ENCODE data around the gene B4GALT3. TPM values are rescaled to one million over a fixed set of nuclear protein-coding genes. Genes with fewer than 3 reads are reported as not detected.

Gene B4GALT3
- total and polyA plus RNA-seq, 9 of the 15 experiments (the other 6 are each of a cell fraction or from before 2014, with no cell fraction given), result 31.2 to 103 (median 46.1) TPM

- TF ChIP-seq ZBTB7A (IDR thresholded peaks at IDR 0.05; ENCODE audit: borderline replicate concordance, control insufficient read depth, low read depth, low read length) (peak; percentile 48; the same call in 1 of the 2 replicates), BACH1 (tag; IDR thresholded peaks at IDR 0.05) (no peak), ZNF263 (CRISPR knock-in tag; IDR thresholded peaks at IDR 0.05; ENCODE audit: borderline replicate concordance) (0 out of 2 replicates have a peak, but pooled peaks have one; percentile 2), CBFB (CRISPR knock-in tag; IDR thresholded peaks at IDR 0.05) (0 out of 2 replicates have a peak, but pooled peaks have one; percentile 64), THRB (CRISPR knock-in tag; conservative IDR thresholded peaks at IDR 0.05) (0 out of 2 replicates have a peak, but pooled peaks have one; percentile 13), FIP1L1 (IDR thresholded peaks at IDR 0.05; ENCODE audit: low read depth, low read length, poor library complexity, severe bottlenecking) (peak; percentile 45), ZBTB2 (IDR thresholded peaks at IDR 0.05) (peak; percentile 97), MTA3 (IDR thresholded peaks at IDR 0.05; ENCODE audit: borderline replicate concordance) (peak; percentile 63; the same call in 1 of the 2 replicates), ZMIZ1 (IDR thresholded peaks at IDR 0.05; ENCODE audit: low read depth in 2 of 2, low read length in 2 of 2) (peak in 1 of 2 experiments; percentile 49; a peak in 1 of 4 replicates), POLR2G (IDR thresholded peaks at IDR 0.05; ENCODE audit: low read depth, low read length) (peak; percentile 85), TFAP4 (CRISPR knock-in tag; IDR thresholded peaks at IDR 0.05; ENCODE audit: borderline replicate concordance) (peak; percentile 61), HMGN3 (IDR thresholded peaks at IDR 0.05; ENCODE audit: borderline replicate concordance, extremely low read depth, insufficient read length, low read depth, low read length) (peak; percentile 62), SUPT5H (IDR thresholded peaks at IDR 0.05) (peak; percentile 83), ZNF639 (CRISPR knock-in tag; conservative IDR thresholded peaks at IDR 0.05 in 1 of 2, IDR thresholded peaks at IDR 0.05 in 1 of 2) (0 out of 4 replicates have a peak, but pooled peaks of 1 of the 2 experiments have one; percentile 42)
Measured at GRCh38 chr1:161159087-161159912, 18.0 kb downstream of the B4GALT3 start, which contains the start of gene USP21 (continued).

Measured in K562 (cell line).